WTC11 (cell line): Measurements from ENCODE around the gene HECTD3.

Experiments used
- CREM ChIP-seq: sonication (generic); formaldehyde crosslinking; IDR thresholded peaks from 2 replicates; pipeline ENCODE4 v1.8.1; 2022; ENCODE audit warnings: mild to moderate bottlenecking, missing genetic modification reagents, moderate library complexity
- CTCF ChIP-seq: fragments of 200-600 bp; IDR thresholded peaks from 2 replicates; pipeline ENCODE4 v1.8.0; 2022; ENCODE audit warnings: antibody characterized with exemption
- E2F1 ChIP-seq: sonication (generic); formaldehyde crosslinking; IDR thresholded peaks from 2 replicates; pipeline ENCODE4 v1.8.0; 2022; ENCODE audit warnings: mild to moderate bottlenecking, missing genetic modification reagents
- USF2 ChIP-seq: sonication (generic); formaldehyde crosslinking; IDR thresholded peaks from 2 replicates; pipeline ENCODE4 v1.8.1; 2023; ENCODE audit warnings: mild to moderate bottlenecking, missing genetic modification reagents, moderate library complexity

GRCh38 chr1:45008516-45008915, 2.6 kb downstream of the HECTD3 start:
- TF ChIP-seq CTCF (no peak), CREM (CRISPR knock-in tag) (no peak), E2F1 (CRISPR knock-in tag) (no peak), USF2 (CRISPR knock-in tag) (no peak)
